ENCODE measurements around the gene FAM167B. TPM values are rescaled to one million over a fixed set of nuclear protein-coding genes. Genes with fewer than 3 reads are reported as not detected.

Gene FAM167B
- total RNA-seq, 4 donors from 2014 or later = 0.83 to 6.7 (median 4.7) TPM

DNA sequence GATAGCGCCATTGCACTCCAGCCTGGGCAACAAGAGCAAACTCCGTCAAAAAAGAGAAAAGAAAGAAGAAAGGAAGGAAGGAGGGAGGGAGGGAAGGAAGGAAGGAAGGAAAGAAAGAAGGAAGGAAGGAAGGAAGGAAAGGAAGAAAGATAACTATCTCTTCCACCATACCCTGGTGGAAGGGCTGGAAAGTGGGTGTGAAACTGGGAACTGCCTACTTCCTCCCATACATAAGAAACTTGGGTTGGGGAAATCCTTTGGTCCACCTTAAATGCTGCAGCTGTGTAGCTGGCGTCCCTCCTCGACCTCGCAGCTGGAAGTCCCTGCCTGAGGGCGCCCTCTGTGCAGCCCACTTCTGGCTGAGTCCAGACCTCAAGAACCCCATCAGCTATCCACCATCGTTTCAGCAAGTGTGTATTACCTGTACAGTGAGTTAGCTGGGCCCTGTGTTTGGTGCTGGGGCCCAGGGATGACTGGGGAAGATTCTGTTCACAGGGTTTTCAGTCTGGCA lies 4.6 kb upstream of the FAM167B start:
- WGBS = 38% methylated on average over 7 of the region's 7 CpGs
- intact Hi-C loops (cut with DNase I) = no loop called here

DNA sequence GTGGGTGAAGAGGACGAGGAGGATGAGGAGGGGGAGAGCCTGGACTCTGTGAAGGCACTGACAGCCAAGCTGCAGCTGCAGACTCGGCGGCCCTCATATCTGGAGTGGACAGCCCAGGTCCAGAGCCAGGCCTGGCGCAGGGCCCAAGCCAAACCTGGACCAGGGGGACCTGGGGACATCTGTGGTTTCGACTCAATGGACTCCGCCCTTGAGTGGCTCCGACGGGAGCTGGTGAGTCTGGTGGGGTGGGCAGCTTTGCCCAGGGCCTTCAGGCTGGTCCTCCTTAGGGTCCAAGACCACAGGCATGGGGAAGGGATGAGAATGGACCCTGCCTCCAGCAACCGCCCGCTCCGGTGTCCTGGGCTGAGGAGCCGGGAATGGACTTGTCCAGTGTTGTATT lies 430 bp downstream of the FAM167B start:
- Histone ChIP-seq H3K27ac (replicated peaks in 1 of 4) (peak overlapping the region; percentile 48 to 73 (median 62)), H3K36me3 (no peaks in the 10 kb centered on the region), H3K9me3 (no peaks in the 10 kb centered on the region), H3K4me3 (peak overlapping the region in 1 of 4 donors; percentile 29), H3K4me1 (peaks cover 49 to 66% (median 65%) of the 10 kb centered on the region in 4 donors), H3K27me3 (no peaks in the 10 kb centered on the region)
- no peak for TF ChIP-seq POLR2AphosphoS5 (IDR thresholded peaks at IDR 0.05)
- no peak for TF ChIP-seq POLR2A (IDR thresholded peaks at IDR 0.05; ENCODE audit: low read depth)
- intact Hi-C loops (cut with DNase I) = no loop called here
- no peak for DNase-seq (ENCODE audit: extremely low spot score)
- WGBS = 67% methylated on average over 9 of the region's 12 CpGs

More for the DNA sequence above, 4.6 kb upstream of the FAM167B start:
- peak overlapping the region; percentile 28 to 85 (median 78) for H3K27ac ChIP-seq (replicated peaks in 1 of 4)
- H3K36me3 ChIP-seq = no peaks in the 10 kb centered on the region
- H3K4me1 ChIP-seq = peaks cover 40 to 59% (median 49%) of the 10 kb centered on the region in 4 donors
- H3K9me3 ChIP-seq = no peaks in the 10 kb centered on the region
- H3K27me3 ChIP-seq = no peaks in the 10 kb centered on the region
- no peak for DNase-seq (ENCODE audit: extremely low spot score)
- TF ChIP-seq POLR2AphosphoS5 (IDR thresholded peaks at IDR 0.05) = peak in 1 of 2 donors; percentile 21
- no peak for TF ChIP-seq EP300 (IDR thresholded peaks at IDR 0.05)
- TF ChIP-seq, protein P1, sequence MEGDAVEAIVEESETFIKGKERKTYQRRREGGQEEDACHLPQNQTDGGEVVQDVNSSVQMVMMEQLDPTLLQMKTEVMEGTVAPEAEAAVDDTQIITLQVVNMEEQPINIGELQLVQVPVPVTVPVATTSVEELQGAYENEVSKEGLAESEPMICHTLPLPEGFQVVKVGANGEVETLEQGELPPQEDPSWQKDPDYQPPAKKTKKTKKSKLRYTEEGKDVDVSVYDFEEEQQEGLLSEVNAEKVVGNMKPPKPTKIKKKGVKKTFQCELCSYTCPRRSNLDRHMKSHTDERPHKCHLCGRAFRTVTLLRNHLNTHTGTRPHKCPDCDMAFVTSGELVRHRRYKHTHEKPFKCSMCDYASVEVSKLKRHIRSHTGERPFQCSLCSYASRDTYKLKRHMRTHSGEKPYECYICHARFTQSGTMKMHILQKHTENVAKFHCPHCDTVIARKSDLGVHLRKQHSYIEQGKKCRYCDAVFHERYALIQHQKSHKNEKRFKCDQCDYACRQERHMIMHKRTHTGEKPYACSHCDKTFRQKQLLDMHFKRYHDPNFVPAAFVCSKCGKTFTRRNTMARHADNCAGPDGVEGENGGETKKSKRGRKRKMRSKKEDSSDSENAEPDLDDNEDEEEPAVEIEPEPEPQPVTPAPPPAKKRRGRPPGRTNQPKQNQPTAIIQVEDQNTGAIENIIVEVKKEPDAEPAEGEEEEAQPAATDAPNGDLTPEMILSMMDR (IDR thresholded peaks at IDR 0.05) = no peak
- H3K4me3 ChIP-seq = peak overlapping the region in 3 of 4 donors; percentile 18 to 42 (median 22)

DNA sequence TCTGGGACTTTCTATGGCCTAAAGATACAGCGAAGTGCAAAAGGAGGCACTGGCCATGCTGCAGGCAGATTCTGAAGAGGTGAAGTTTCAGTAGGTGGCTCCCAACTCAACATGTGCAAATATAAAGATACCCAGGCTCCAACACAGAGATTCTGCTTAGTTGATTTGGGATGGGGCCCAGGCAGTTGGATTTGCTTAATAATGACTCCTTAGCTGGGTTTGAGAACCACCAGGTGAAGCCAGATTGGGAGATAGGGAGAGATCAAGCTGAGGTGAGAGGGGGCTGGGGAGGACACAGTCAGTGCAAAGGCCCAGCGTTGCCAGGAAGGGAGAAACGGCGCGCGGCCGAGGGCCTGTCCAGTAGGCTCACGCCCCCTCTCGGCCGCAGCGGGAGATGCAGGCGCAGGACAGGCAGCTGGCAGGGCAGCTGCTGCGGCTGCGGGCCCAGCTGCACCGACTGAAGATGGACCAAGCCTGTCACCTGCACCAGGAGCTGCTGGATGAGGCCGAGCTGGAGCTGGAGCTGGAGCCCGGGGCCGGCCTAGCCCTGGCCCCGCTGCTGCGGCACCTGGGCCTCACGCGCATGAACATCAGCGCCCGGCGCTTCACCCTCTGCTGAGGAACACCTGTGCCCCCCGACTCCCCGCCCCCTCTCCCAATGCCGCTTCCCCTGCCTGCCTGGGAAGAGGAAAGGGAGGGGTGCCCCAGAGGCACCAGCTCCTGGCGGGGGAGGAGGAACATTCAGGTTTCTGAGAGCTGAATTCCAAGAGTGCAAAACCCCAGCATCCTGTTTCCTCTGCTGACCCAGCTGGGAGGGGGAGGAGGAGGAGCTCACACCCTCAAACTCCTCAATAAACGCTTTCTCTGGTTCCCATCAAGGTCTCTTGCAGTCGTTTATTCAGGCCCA lies 1.2 kb downstream of the FAM167B start:
- no peaks in the 10 kb centered on the region for H3K9me3 ChIP-seq
- H3K27me3 ChIP-seq = no peaks in the 10 kb centered on the region
- no peaks in the 10 kb centered on the region for H3K36me3 ChIP-seq
- 13% methylated on average over 13 of the region's 31 CpGs for WGBS
- TF ChIP-seq POLR2A (IDR thresholded peaks at IDR 0.05; ENCODE audit: low read depth) = no peak
- TF ChIP-seq, protein P1 (IDR thresholded peaks at IDR 0.05) = peak; percentile 75 to 92 (median 81)
- TF ChIP-seq EP300 (IDR thresholded peaks at IDR 0.05) = no peak
- peak; percentile 39 to 41 for TF ChIP-seq POLR2AphosphoS5 (IDR thresholded peaks at IDR 0.05)
- H3K27ac ChIP-seq (replicated peaks in 1 of 4) = peak overlapping the region; percentile 48 to 73 (median 62)
- H3K4me1 ChIP-seq = peaks cover 41 to 64% (median 63%) of the 10 kb centered on the region in 4 donors
- intact Hi-C loops (cut with DNase I) = no loop called here
- H3K4me3 ChIP-seq = peak overlapping the region in 3 of 4 donors; percentile 4 to 27 (median 15)
- DNase-seq (ENCODE audit: extremely low spot score) = no peak

DNA sequence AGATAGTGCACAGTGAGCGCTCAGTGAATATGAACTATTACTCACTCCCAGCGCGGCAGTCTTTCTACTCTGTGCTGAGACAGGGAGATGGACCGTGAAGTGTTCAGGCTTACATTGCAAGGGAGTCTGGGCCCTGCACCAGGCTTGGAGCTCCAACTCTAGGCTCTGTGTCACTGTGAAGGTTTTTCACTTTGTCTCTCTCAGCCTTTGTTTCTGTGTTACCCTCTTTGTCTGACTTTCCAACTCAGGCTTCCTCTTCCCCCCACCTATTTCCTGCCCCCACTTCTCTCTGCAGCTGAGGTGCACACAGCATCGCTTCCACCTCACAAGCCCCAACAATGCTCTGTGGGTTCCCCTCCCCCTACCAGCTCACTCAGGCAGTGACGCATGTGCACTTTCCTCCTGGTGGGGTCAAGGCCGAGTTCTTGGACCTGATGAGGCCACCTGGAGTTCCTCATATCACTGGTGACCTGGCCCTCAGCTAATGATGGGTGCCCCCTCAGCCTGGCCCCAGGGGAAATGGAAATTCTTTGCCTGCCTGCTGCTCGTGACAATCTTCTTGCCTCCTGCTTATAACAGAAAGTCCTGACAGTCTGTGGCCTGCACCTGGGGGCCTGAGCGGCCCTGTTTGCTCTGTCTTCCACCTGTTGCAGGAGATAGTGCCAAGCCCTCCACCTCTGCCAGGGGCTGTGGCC lies 3.0 kb downstream of the FAM167B start:
- no peak overlapping the region for H3K4me3 ChIP-seq
- H3K9me3 ChIP-seq = no peaks in the 10 kb centered on the region
- DNase-seq (ENCODE audit: extremely low spot score) = no peak
- H3K36me3 ChIP-seq = no peaks in the 10 kb centered on the region
- intact Hi-C loops (cut with DNase I) = no loop called here
- H3K27ac ChIP-seq (replicated peaks in 1 of 4) = peak overlapping the region; percentile 45 to 73 (median 67)
- no peak for TF ChIP-seq EP300 (IDR thresholded peaks at IDR 0.05)
- peak; percentile 57 to 77 for TF ChIP-seq POLR2AphosphoS5 (IDR thresholded peaks at IDR 0.05)
- peaks cover 39 to 66% (median 63%) of the 10 kb centered on the region in 4 donors for H3K4me1 ChIP-seq
- WGBS = 66% methylated on average over 8 of the region's 9 CpGs
- no peaks in the 10 kb centered on the region for H3K27me3 ChIP-seq

DNA sequence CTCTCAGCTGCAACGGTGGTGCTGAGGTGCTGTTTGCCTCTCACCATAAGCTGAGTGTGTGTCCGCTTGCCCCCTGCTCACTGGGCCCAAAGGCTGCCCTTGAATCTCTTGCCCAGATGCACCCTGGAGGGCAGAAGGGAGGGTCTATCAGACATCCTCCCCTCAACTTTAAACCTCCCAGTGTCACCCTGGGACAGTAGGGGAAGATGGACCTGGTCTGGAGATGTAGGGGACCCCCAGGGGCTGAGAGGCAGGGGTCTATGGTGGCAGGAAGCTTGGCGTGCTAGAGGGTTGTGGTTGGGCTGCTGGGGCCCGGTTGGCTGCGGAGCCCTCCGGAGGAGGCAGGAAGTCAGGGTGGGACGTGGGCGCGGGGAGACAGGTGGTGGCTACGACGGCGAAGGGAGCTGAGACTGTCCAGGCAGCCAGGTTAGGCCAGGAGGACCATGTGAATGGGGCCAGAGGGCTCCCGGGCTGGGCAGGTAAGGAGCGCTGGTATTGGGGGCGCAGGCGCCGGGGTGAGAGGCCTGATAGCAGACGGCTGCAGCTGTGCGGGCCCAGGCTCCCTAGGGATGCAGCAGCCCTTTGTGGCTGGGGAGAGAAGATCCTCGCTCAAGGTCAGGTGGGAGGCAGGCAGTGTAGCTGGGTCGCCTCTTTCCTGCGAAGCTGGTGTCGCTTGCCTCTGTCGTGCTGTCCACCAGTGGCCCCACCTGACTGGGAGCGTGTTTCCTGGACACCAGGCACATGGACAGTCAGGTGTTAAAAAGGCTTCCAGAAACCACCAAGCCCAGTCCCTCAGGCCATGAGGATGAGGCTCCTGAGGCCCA lies 4.1 kb downstream of the FAM167B start, which contains the start of gene LCK:
Gene LCK, plus strand, starts transcription at position 373 of the 824 bp plus-strand sequence. CDS start 23,065 bp downstream, outside the sequence.
- no peak for TF ChIP-seq POLR2A (IDR thresholded peaks at IDR 0.05; ENCODE audit: low read depth)
- no peak for TF ChIP-seq POLR2AphosphoS5 (IDR thresholded peaks at IDR 0.05)
- no peak for TF ChIP-seq EP300 (IDR thresholded peaks at IDR 0.05)
- TF ChIP-seq, protein P1 (IDR thresholded peaks at IDR 0.05) = no peak
- intact Hi-C loops (cut with DNase I) = no loop called here

More for the DNA sequence above, 4.1 kb downstream of the FAM167B start, which contains the start of gene LCK:
- Histone ChIP-seq H3K27ac (replicated peaks in 1 of 4) (peak within 1 kb of the TSS; percentile 45 to 72 (median 64)), H3K4me1 (peaks cover 36 to 63% (median 61%) of the 10 kb centered on the region in 4 donors), H3K9me3 (no peaks in the 10 kb centered on the region), H3K36me3 (no peaks in the 10 kb centered on the region), H3K27me3 (no peaks in the 10 kb centered on the region), H3K4me3 (peak within 1 kb of the TSS in 1 of 4 donors; percentile 5)
- WGBS = 80% methylated on average over 24 of the region's 25 CpGs
- DNase-seq (ENCODE audit: extremely low spot score) = no peak
